GM19025 (cell line): Measurements from ENCODE around the gene SND1.

Experiments used
- ATAC-seq: cut with Tn5 transposase; IDR thresholded peaks from one replicate; pipeline ENCODE4 v1.9.1; 2021; ENCODE audit warnings: mild to moderate bottlenecking, low read depth, moderate library complexity; ENCODE audit not compliant: unreplicated experiment

Gene SND1

GRCh38 chr7:128053991-128054390, 402.0 kb downstream of the SND1 start:
- ATAC-seq: no peak

GRCh38 chr7:128054511-128054910, 402.5 kb downstream of the SND1 start:
- ATAC-seq: no peak

GRCh38 chr7:128055637-128056036, 403.6 kb downstream of the SND1 start:
- ATAC-seq: no peak

GRCh38 chr7:128056901-128057300, 404.9 kb downstream of the SND1 start:
- no peak for ATAC-seq

- no peak for ATAC-seq
These were observed 405.9 kb downstream of the SND1 start for GRCh38 chr7:128057909-128058308.

GRCh38 chr7:128059143-128059988, 407.4 kb downstream of the SND1 start:
- ATAC-seq: no peak

GRCh38 chr7:128060018-128060417, 408.0 kb downstream of the SND1 start:
- ATAC-seq: no peak

GRCh38 chr7:128063088-128063487, 411.1 kb downstream of the SND1 start:
- ATAC-seq: no peak

GRCh38 chr7:128065872-128066271, 413.9 kb downstream of the SND1 start:
- ATAC-seq: no peak

GRCh38 chr7:128066395-128066794, 414.4 kb downstream of the SND1 start:
- no peak for ATAC-seq

- ATAC-seq: no peak
These were observed 414.9 kb downstream of the SND1 start for GRCh38 chr7:128066858-128067257.

GRCh38 chr7:128067983-128068382, 416.0 kb downstream of the SND1 start:
- ATAC-seq: no peak

GRCh38 chr7:128068785-128069184, 416.8 kb downstream of the SND1 start:
- ATAC-seq: no peak

- no peak for ATAC-seq
These were observed 417.7 kb downstream of the SND1 start for GRCh38 chr7:128069373-128070364.

- ATAC-seq: no peak
These were observed 419.4 kb downstream of the SND1 start for GRCh38 chr7:128071376-128071775.

- no peak for ATAC-seq
These were observed 419.8 kb downstream of the SND1 start for GRCh38 chr7:128071801-128072200.

- no peak for ATAC-seq
These were observed 421.8 kb downstream of the SND1 start for GRCh38 chr7:128073671-128074310.

GRCh38 chr7:128074336-128074735, 422.3 kb downstream of the SND1 start:
- no peak for ATAC-seq

GRCh38 chr7:128074736-128075135, 422.7 kb downstream of the SND1 start:
- no peak for ATAC-seq

GRCh38 chr7:128075242-128076095, 423.5 kb downstream of the SND1 start:
- no peak for ATAC-seq
